ENCODE measurements around the gene THSD4. TPM values are rescaled to one million over a fixed set of nuclear protein-coding genes. Genes with fewer than 3 reads are reported as not detected.

THSD4 gene
- polyA plus RNA-seq, 1 donor from 2014 or later = 0.46 TPM

DNA sequence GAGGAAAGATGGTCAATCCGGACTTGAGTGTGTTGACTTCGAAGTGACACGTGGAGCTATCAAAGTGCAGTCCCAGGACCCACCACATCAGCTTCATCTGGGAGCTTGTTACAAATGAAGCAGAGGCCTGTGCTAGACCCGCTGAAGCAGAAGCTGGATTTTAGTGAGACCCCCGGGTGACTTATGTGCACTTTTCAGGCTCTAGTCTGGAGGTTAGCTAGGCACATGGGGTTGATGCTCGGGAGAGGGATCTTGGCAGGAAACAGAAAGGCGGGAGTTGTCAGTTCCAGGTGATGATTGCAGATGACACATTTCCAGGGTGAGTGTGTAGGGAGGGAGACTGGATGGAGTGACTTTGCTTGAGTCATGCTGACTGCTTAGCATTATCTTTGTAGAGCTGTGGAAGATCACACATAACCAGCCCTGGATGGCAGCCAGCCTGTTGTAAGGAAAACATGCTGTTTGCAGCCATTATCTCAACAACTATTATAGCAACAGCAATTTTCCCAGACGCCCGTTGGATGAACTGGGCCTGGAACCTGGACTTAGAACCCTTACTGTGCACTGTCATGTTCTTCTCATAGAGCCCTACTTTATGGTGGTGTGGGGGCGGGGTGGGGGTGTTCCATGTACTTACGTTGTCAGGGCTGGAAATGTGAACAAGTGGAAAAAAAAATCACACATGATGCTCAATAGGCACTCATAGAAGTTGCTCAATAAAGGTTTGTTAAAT is 122.4 kb downstream of the THSD4 start:
- no peak overlapping the region for H3K9ac ChIP-seq (ENCODE audit: low read length)
- no peaks in the 10 kb centered on the region for H3K27me3 ChIP-seq (ENCODE audit: insufficient read depth, low read depth, low read length)
- H4K20me1 ChIP-seq (ENCODE audit: insufficient read depth) = no peaks in the 10 kb centered on the region
- H3K9me3 ChIP-seq (ENCODE audit: low read length) = no peaks in the 10 kb centered on the region
- H2AFZ ChIP-seq (ENCODE audit: low read depth, low read length) = no peak overlapping the region
- H3K9me2 ChIP-seq (ENCODE audit: insufficient read depth, low read length) = no peaks in the 10 kb centered on the region
- TF ChIP-seq EP300 (conservative IDR thresholded peaks at IDR 0.05; ENCODE audit: poor library complexity, severe bottlenecking) (peak; percentile 61), MXI1 (conservative IDR thresholded peaks at IDR 0.05; ENCODE audit: poor library complexity, severe bottlenecking) (no peak), POLR2AphosphoS5 (IDR thresholded peaks at IDR 0.05) (peak; percentile 77)
- TF ChIP-seq, protein P1, sequence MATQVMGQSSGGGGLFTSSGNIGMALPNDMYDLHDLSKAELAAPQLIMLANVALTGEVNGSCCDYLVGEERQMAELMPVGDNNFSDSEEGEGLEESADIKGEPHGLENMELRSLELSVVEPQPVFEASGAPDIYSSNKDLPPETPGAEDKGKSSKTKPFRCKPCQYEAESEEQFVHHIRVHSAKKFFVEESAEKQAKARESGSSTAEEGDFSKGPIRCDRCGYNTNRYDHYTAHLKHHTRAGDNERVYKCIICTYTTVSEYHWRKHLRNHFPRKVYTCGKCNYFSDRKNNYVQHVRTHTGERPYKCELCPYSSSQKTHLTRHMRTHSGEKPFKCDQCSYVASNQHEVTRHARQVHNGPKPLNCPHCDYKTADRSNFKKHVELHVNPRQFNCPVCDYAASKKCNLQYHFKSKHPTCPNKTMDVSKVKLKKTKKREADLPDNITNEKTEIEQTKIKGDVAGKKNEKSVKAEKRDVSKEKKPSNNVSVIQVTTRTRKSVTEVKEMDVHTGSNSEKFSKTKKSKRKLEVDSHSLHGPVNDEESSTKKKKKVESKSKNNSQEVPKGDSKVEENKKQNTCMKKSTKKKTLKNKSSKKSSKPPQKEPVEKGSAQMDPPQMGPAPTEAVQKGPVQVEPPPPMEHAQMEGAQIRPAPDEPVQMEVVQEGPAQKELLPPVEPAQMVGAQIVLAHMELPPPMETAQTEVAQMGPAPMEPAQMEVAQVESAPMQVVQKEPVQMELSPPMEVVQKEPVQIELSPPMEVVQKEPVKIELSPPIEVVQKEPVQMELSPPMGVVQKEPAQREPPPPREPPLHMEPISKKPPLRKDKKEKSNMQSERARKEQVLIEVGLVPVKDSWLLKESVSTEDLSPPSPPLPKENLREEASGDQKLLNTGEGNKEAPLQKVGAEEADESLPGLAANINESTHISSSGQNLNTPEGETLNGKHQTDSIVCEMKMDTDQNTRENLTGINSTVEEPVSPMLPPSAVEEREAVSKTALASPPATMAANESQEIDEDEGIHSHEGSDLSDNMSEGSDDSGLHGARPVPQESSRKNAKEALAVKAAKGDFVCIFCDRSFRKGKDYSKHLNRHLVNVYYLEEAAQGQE (IDR thresholded peaks at IDR 0.05; ENCODE audit: borderline replicate concordance) = no peak
- H3K27ac ChIP-seq (ENCODE audit: low read length) = no peak overlapping the region
- no peak overlapping the region for H3K4me3 ChIP-seq (ENCODE audit: low read length)
- H3K4me2 ChIP-seq (ENCODE audit: low read length) = no peak overlapping the region
- no peaks in the 10 kb centered on the region for H3F3A ChIP-seq (ENCODE audit: insufficient read depth, low read length, poor library complexity, severe bottlenecking)
- H3K79me2 ChIP-seq (replicated peaks; ENCODE audit: insufficient read depth, low read length) = no peaks in the 10 kb centered on the region
- no peaks in the 10 kb centered on the region for H3K36me3 ChIP-seq (ENCODE audit: insufficient read depth, low read length)

DNA sequence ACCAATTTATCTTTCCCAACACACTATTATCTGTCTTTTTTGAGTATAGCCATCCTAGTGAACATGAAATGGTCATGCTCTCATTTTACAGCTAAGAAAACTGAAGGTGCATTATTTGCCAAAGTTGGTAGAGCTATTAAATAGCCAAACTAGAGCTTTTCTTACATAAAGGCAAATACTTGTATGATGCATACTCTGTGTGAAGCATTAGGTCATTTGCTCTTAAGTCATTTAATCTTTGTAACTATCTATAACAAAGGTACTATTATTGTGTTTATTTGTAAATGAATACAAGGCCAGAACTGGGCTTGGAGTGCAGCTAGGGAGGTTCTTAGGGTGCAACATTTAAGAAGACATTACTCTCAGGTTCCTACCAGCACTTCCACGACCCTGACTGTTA is 123.7 kb downstream of the THSD4 start:
- Histone ChIP-seq H3K9me3 (ENCODE audit: low read length) (no peaks in the 10 kb centered on the region), H3K27ac (ENCODE audit: low read length) (no peak overlapping the region), H3K79me2 (replicated peaks; ENCODE audit: insufficient read depth, low read length) (no peaks in the 10 kb centered on the region), H3K36me3 (ENCODE audit: insufficient read depth, low read length) (no peaks in the 10 kb centered on the region), H4K20me1 (ENCODE audit: insufficient read depth) (no peaks in the 10 kb centered on the region), H3K4me2 (ENCODE audit: low read length) (no peak overlapping the region), H3K9me2 (ENCODE audit: insufficient read depth, low read length) (no peaks in the 10 kb centered on the region), H2AFZ (ENCODE audit: low read depth, low read length) (no peak overlapping the region), H3K4me3 (ENCODE audit: low read length) (no peak overlapping the region), H3F3A (ENCODE audit: insufficient read depth, low read length, poor library complexity, severe bottlenecking) (no peaks in the 10 kb centered on the region), H3K27me3 (ENCODE audit: insufficient read depth, low read depth, low read length) (no peaks in the 10 kb centered on the region), H3K9ac (ENCODE audit: low read length) (no peak overlapping the region)
- TF ChIP-seq, protein P1 (IDR thresholded peaks at IDR 0.05; ENCODE audit: borderline replicate concordance) = no peak
- TF ChIP-seq MXI1 (conservative IDR thresholded peaks at IDR 0.05; ENCODE audit: poor library complexity, severe bottlenecking) (no peak), SMC3 (conservative IDR thresholded peaks at IDR 0.05; ENCODE audit: poor library complexity) (no peak), EP300 (conservative IDR thresholded peaks at IDR 0.05; ENCODE audit: poor library complexity, severe bottlenecking) (no peak), RAD21 (conservative IDR thresholded peaks at IDR 0.05) (no peak), POLR2AphosphoS5 (IDR thresholded peaks at IDR 0.05) (no peak), EZH2 (IDR thresholded peaks at IDR 0.05; ENCODE audit: borderline replicate concordance, insufficient read depth, low read length, poor library complexity, severe bottlenecking) (no peak), TAF1 (IDR thresholded peaks at IDR 0.05; ENCODE audit: low read depth) (no peak)
- TF ChIP-seq, protein P2, sequence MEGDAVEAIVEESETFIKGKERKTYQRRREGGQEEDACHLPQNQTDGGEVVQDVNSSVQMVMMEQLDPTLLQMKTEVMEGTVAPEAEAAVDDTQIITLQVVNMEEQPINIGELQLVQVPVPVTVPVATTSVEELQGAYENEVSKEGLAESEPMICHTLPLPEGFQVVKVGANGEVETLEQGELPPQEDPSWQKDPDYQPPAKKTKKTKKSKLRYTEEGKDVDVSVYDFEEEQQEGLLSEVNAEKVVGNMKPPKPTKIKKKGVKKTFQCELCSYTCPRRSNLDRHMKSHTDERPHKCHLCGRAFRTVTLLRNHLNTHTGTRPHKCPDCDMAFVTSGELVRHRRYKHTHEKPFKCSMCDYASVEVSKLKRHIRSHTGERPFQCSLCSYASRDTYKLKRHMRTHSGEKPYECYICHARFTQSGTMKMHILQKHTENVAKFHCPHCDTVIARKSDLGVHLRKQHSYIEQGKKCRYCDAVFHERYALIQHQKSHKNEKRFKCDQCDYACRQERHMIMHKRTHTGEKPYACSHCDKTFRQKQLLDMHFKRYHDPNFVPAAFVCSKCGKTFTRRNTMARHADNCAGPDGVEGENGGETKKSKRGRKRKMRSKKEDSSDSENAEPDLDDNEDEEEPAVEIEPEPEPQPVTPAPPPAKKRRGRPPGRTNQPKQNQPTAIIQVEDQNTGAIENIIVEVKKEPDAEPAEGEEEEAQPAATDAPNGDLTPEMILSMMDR (IDR thresholded peaks at IDR 0.05; ENCODE audit: poor library complexity, severe bottlenecking) = no peak

Data from neural cell (in vitro differentiated cells).